HepG2 (cell line): ENCODE results near the gene KHNYN. TPM values are rescaled to one million over a fixed set of nuclear protein-coding genes. Genes with fewer than 3 reads are reported as not detected.

Source experiments
- ARNTL ChIP-seq: sonication (generic); formaldehyde crosslinking; IDR thresholded peaks from 2 replicates; pipeline ENCODE4 v1.4.0; 2020; ENCODE audit warnings: mild to moderate bottlenecking, missing genetic modification reagents
- ASH2L ChIP-seq: fragments of 300-600, 200-600 bp; sonication (generic); IDR thresholded peaks from 2 replicates; pipeline ENCODE4 v1.7.0; 2017; ENCODE audit warnings: low read depth, mild to moderate bottlenecking, moderate library complexity, mixed read lengths, low read length; ENCODE audit not compliant: insufficient read length
- ATAD3A ChIP-seq: sonication (generic); formaldehyde crosslinking; IDR thresholded peaks from 2 replicates; pipeline ENCODE4 v1.4.0; 2020; ENCODE audit warnings: missing genetic modification reagents
- CBX2 ChIP-seq, 2 experiments: fragments of 200-600 bp in 1 of 2; sonication (generic); formaldehyde crosslinking in 1 of 2; IDR thresholded peaks; 2 replicates each; pipeline versions ENCODE4 v1.7.0 to v1.8.1; 2018 to 2022; ENCODE audit warnings: low read depth in 2 of 2, low read length in 1 of 2, mild to moderate bottlenecking in 1 of 2, missing genetic modification reagents in 1 of 2
- FOXA3 ChIP-seq: IDR thresholded peaks from 2 replicates; pipeline ENCODE4 v1.6.1; 2016; ENCODE audit warnings: missing genetic modification reagents, missing compliant biosample characterization
- FOXK1 ChIP-seq: sonication (generic); formaldehyde crosslinking; IDR thresholded peaks from 2 replicates; pipeline ENCODE4 v1.4.0; 2020; ENCODE audit warnings: low read depth, missing genetic modification reagents, borderline replicate concordance
- MEIS2 ChIP-seq: sonication (generic); formaldehyde crosslinking; IDR thresholded peaks from 2 replicates; pipeline ENCODE4 v1.9.0; 2021; ENCODE audit warnings: mild to moderate bottlenecking, missing genetic modification reagents
- MIER3 ChIP-seq: IDR thresholded peaks from 2 replicates; pipeline ENCODE4 v1.6.1; 2016; ENCODE audit warnings: missing compliant biosample characterization, borderline replicate concordance
- PAX8 ChIP-seq: sonication (generic); formaldehyde crosslinking; IDR thresholded peaks from 2 replicates; pipeline ENCODE4 v1.8.0; 2022; ENCODE audit warnings: mild to moderate bottlenecking, missing genetic modification reagents, borderline replicate concordance
- PRDM4 ChIP-seq: sonication (generic); formaldehyde crosslinking; IDR thresholded peaks from 2 replicates; pipeline ENCODE4 v1.9.0; 2021; ENCODE audit warnings: missing genetic modification reagents, borderline replicate concordance
- SAP130 ChIP-seq: IDR thresholded peaks from 2 replicates; pipeline ENCODE4 v1.6.1; 2016; ENCODE audit warnings: low read depth
- SMAD9 ChIP-seq: sonication (generic); formaldehyde crosslinking; IDR thresholded peaks from 2 replicates; pipeline ENCODE4 v1.5.1; 2020; ENCODE audit warnings: mild to moderate bottlenecking, missing genetic modification reagents
- SRSF1 ChIP-seq: fragments of 200-400 bp; formaldehyde crosslinking; optimal IDR thresholded peaks from 2 replicates; pipeline ENCODE3; 2017; ENCODE audit warnings: mild to moderate bottlenecking, low read depth, low read length, moderate library complexity
- ZBTB39 ChIP-seq: sonication (generic); formaldehyde crosslinking; IDR thresholded peaks from 2 replicates; pipeline ENCODE4 v1.5.0; 2020; ENCODE audit warnings: missing genetic modification reagents
- polyA plus RNA-seq, 8 experiments: library from polyadenylated mRNA; depleted of rRNA in 3 of 8; stranded (reverse) in 7 of 8; unstranded in 1 of 8; fragments of >200 nt; fragmentation: Illumina TruSeq in 4 of 8; extraction: Trizol in 4 of 8; gene quantifications; 2 replicates each; pipeline versions ENCODE4 v1.2.1 to v1.2.3, GENCODE V29; 2011 to 2016; ENCODE audit warnings: low read depth in 4 of 8, missing spikeins in 1 of 8, mixed read lengths in 1 of 8; ENCODE audit not compliant: insufficient read depth in 1 of 8
- total RNA-seq, 5 experiments: library from RNA; depleted of rRNA; stranded (reverse); fragments of >200 nt; fragmentation: Illumina TruSeq; extraction: Trizol; gene quantifications; 2 replicates each; pipeline ENCODE4 v1.2.3, GENCODE V29; 2016; ENCODE audit warnings: low read depth in 1 of 5
- TF ChIP-seq, protein P1 (sequence below): sonication (generic); formaldehyde crosslinking; IDR thresholded peaks from 2 replicates; pipeline ENCODE4 v1.4.0; 2020; ENCODE audit warnings: missing genetic modification reagents, low read depth, mild to moderate bottlenecking, borderline replicate concordance
- TF ChIP-seq, protein P2 (sequence below): sonication (generic); formaldehyde crosslinking; IDR thresholded peaks from 2 replicates; pipeline ENCODE4 v1.5.0; 2020; ENCODE audit warnings: missing genetic modification reagents, mild to moderate bottlenecking, borderline replicate concordance
- TF ChIP-seq, protein P3 (sequence below): sonication (generic); formaldehyde crosslinking; IDR thresholded peaks from 2 replicates; pipeline ENCODE4 v1.4.0; 2020; ENCODE audit warnings: missing genetic modification reagents
- TF ChIP-seq, protein P4 (sequence below): sonication (generic); formaldehyde crosslinking; IDR thresholded peaks from 2 replicates; pipeline ENCODE4 v1.5.1; 2020; ENCODE audit warnings: missing genetic modification reagents, mild to moderate bottlenecking, borderline replicate concordance

KHNYN gene
- total and polyA plus RNA-seq, 2 of the 13 experiments (the other 11 are each of a cell fraction or from before 2014, with no cell fraction given): 52.8 to 75.7 TPM

- no peak; the same call in 1 of the 2 replicates for TF ChIP-seq ARNTL (CRISPR knock-in tag)
- TF ChIP-seq, protein P1, sequence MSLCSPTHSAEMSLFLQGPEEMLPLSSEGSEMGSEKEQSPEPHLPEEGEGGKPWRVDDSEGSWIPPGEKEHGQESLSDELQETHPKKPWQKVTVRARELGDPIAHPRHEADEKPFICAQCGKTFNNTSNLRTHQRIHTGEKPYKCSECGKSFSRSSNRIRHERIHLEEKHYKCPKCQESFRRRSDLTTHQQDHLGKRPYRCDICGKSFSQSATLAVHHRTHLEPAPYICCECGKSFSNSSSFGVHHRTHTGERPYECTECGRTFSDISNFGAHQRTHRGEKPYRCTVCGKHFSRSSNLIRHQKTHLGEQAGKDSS (CRISPR knock-in tag): 0 out of 2 replicates have a peak, but pooled peaks have one; percentile 32
- TF ChIP-seq, protein P2, sequence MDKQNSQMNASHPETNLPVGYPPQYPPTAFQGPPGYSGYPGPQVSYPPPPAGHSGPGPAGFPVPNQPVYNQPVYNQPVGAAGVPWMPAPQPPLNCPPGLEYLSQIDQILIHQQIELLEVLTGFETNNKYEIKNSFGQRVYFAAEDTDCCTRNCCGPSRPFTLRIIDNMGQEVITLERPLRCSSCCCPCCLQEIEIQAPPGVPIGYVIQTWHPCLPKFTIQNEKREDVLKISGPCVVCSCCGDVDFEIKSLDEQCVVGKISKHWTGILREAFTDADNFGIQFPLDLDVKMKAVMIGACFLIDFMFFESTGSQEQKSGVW (CRISPR knock-in tag): no peak
- TF ChIP-seq ZBTB39 (CRISPR knock-in tag): 0 out of 2 replicates have a peak, but pooled peaks have one; percentile 22
- TF ChIP-seq ASH2L: peak; percentile 15
- TF ChIP-seq FOXA3 (CRISPR knock-in tag): peak; percentile 17; the same call in 1 of the 2 replicates
- TF ChIP-seq SRSF1: peak; percentile 10
- no peak for TF ChIP-seq CBX2 (IDR thresholded peaks at IDR 0.05; ENCODE audit: low read depth, low read length)
- TF ChIP-seq CBX2 (CRISPR knock-in tag; IDR thresholded peaks at IDR 0.05; ENCODE audit: low read depth): no peak
- TF ChIP-seq FOXK1 (CRISPR knock-in tag): no peak
- 0 out of 2 replicates have a peak, but pooled peaks have one; percentile 28 for TF ChIP-seq ATAD3A (CRISPR knock-in tag)
- TF ChIP-seq, protein P3, sequence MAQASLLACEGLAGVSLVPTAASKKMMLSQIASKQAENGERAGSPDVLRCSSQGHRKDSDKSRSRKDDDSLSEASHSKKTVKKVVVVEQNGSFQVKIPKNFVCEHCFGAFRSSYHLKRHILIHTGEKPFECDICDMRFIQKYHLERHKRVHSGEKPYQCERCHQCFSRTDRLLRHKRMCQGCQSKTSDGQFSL (CRISPR knock-in tag): no peak
- peak; percentile 25; the same call in 1 of the 2 replicates for TF ChIP-seq SAP130 (CRISPR knock-in tag)
- TF ChIP-seq SMAD9 (CRISPR knock-in tag): no peak
- TF ChIP-seq MIER3 (CRISPR knock-in tag): 0 out of 2 replicates have a peak, but pooled peaks have one; percentile 17
- peak; percentile 62; the same call in 1 of the 2 replicates for TF ChIP-seq MEIS2 (CRISPR knock-in tag)
- TF ChIP-seq, protein P4, sequence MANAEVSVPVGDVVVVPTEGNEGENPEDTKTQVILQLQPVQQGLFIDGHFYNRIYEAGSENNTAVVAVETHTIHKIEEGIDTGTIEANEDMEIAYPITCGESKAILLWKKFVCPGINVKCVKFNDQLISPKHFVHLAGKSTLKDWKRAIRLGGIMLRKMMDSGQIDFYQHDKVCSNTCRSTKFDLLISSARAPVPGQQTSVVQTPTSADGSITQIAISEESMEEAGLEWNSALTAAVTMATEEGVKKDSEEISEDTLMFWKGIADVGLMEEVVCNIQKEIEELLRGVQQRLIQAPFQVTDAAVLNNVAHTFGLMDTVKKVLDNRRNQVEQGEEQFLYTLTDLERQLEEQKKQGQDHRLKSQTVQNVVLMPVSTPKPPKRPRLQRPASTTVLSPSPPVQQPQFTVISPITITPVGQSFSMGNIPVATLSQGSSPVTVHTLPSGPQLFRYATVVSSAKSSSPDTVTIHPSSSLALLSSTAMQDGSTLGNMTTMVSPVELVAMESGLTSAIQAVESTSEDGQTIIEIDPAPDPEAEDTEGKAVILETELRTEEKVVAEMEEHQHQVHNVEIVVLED (CRISPR knock-in tag): no peak; the same call in 1 of the 2 replicates
- 0 out of 2 replicates have a peak, but pooled peaks have one; percentile 2 for TF ChIP-seq PAX8 (CRISPR knock-in tag)
- no peak for TF ChIP-seq PRDM4 (CRISPR knock-in tag)
Observed at GRCh38 chr14:24427537-24428508, 1.9 kb upstream of the KHNYN start (continued).
